CD4-positive, alpha-beta T cell (primary cell): ENCODE results near the gene SIM2. TPM values are rescaled to one million over a fixed set of nuclear protein-coding genes. Genes with fewer than 3 reads are reported as not detected.

ENCODE experiments used
- ATAC-seq: fragments of 200-7000 bp; cut with Tn5 transposase; one replicate; pipeline ENCODE4 v1.10.0; 2022; ENCODE audit warnings: mild to moderate bottlenecking; ENCODE audit not compliant: poor library complexity
- CTCF ChIA-PET: fragments of 350-600 bp; sonication (Branson Sonifier 250); formaldehyde crosslinking; loops from one replicate; lab custom pipeline; 2021; ENCODE audit warnings: antibody characterized with exemption, inconsistent platforms; lab: Charles Lee
- POLR2A ChIA-PET: fragments of 350-600 bp; sonication (Branson Sonifier 250); formaldehyde crosslinking; loops from one replicate; lab custom pipeline; 2021; ENCODE audit warnings: antibody characterized with exemption, inconsistent platforms; lab: Charles Lee
- DNase-seq, 14 experiments: peaks; one replicate each; pipeline ENCODE4 v3.0.0-alpha.2; 2013 to 2020; ENCODE audit warnings: mixed read lengths in 2 of 14
- H3K27ac ChIP-seq, 2 donors: one replicate each; pipeline versions ENCODE4 v1.5.1 to v1.7.0; 2013; ENCODE audit warnings: low read length in 2 of 2, low read depth in 1 of 2, mild to moderate bottlenecking in 1 of 2
- H3K27me3 ChIP-seq, 2 experiments: 1 replicate in 1 of 2; 2 replicates in 1 of 2; pipeline versions ENCODE4 v1.6.1 to v1.7.0; 2013; ENCODE audit warnings: low read length in 2 of 2, control low read depth in 1 of 2, mild to moderate bottlenecking in 1 of 2, moderate library complexity in 1 of 2; ENCODE audit not compliant: insufficient read depth in 2 of 2, control insufficient read depth in 1 of 2
- H3K36me3 ChIP-seq: one replicate; pipeline ENCODE4 v1.6.1; 2013; ENCODE audit warnings: low read length, control low read depth; ENCODE audit not compliant: insufficient read depth
- H3K4me1 ChIP-seq: one replicate; pipeline ENCODE4 v1.6.1; 2013; ENCODE audit warnings: low read length, control low read depth; ENCODE audit not compliant: insufficient read depth
- H3K4me3 ChIP-seq: one replicate; pipeline ENCODE4 v1.5.1; 2013; ENCODE audit warnings: mild to moderate bottlenecking, low read length, moderate library complexity
- H3K9me3 ChIP-seq, 2 experiments: 1 replicate in 1 of 2; 2 replicates in 1 of 2; pipeline versions ENCODE4 v1.6.1 to v1.7.0; 2013; ENCODE audit warnings: low read length in 2 of 2, mild to moderate bottlenecking in 2 of 2, control low read depth in 1 of 2, moderate library complexity in 1 of 2; ENCODE audit not compliant: control insufficient read depth in 1 of 2, insufficient read depth in 1 of 2
- H3K27ac Mint-ChIP-seq: one replicate; pipeline ENCODE4 v1.8.0; 2020; ENCODE audit warnings: mixed read lengths
- H3K27me3 Mint-ChIP-seq: one replicate; pipeline ENCODE4 v1.8.0; 2021; ENCODE audit warnings: mixed read lengths
- H3K36me3 Mint-ChIP-seq: one replicate; pipeline ENCODE4 v1.8.0; 2021; ENCODE audit warnings: low read depth, mixed read lengths
- H3K4me1 Mint-ChIP-seq: one replicate; pipeline ENCODE4 v1.8.0; 2021; ENCODE audit warnings: low read depth, mixed read lengths
- H3K4me3 Mint-ChIP-seq: one replicate; pipeline ENCODE4 v1.8.0; 2020; ENCODE audit warnings: mild to moderate bottlenecking, mixed read lengths
- H3K9me3 Mint-ChIP-seq: one replicate; pipeline ENCODE4 v1.8.0; 2020; ENCODE audit warnings: mixed read lengths
- intact Hi-C, 2 experiments: fragments of 100-400 bp; cut with DNase I in 1 of 2; cut with micrococcal nuclease in 1 of 2; formaldehyde crosslinking; loops; one replicate each; pipeline versions ENCODE4 v1.15.1 to v1.9.0; 2023 to 2025; cut with DNase I, micrococcal nuclease
- total RNA-seq, 174 experiments: library from RNA in 2 of 174; stranded (reverse) in 2 of 174; gene quantifications; one replicate each; pipeline ENCODE4 v1.2.3 and lab custom pipeline; 2021 to 2026
- TF ChIP-seq, protein P1 (sequence below): fragments of 200-600 bp; IDR thresholded peaks from one replicate; pipeline ENCODE4 v1.8.0; 2022; ENCODE audit warnings: antibody characterized with exemption, mild to moderate bottlenecking

The SIM2 gene
- total RNA-seq, 2 experiments from 2014 or later, result not detected

DNA sequence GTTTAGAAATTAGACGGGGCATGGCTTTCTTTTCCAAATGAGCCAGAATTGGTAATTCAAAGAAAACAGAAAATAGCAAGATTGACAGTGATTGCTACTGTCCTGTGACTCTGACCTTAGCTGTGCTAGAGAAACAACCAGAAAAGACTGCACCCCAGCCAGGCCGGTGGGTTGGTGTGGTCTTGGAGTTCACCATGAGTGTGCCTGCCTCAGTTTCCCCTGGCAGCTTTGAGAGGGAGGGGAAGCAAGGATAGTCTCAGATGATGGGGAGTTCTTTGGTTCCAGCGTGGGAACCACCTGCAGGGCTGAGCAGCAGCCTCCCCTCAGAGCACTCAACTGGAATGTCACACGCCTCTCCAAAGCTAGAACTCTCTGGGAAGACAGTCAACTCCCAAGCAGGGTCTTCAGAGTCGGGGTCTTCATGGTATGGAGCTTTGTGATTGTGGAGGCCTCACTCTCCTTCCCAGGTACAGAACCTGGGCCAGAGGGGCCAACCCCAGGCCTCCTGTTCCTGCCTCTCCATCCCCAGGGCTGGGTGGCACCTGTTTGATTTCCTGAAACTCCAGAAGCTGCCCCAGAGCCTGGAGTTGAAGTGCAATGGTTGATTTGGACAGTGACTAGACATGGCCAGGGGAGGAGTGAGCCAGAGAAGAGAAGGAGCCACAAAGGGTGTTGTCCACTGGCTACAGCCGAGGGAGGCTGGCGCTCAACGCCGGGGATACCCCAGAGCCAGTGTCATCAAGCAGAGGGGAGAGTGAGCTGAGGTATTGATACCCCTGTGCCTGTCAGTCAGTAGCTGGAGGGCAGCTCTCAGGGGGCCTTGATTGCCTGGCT, 35.7 kb downstream of the SIM2 start:
- Mint-ChIP-seq H3K9me3 (peaks cover 3% of the 10 kb centered on the region), H3K4me1 (no peaks in the 10 kb centered on the region), H3K27ac (no peak overlapping the region), H3K4me3 (no peak overlapping the region), H3K27me3 (peaks cover 42% of the 10 kb centered on the region), H3K36me3 (no peaks in the 10 kb centered on the region)
- ATAC-seq, result no peak
- H3K4me3 ChIP-seq, result no peak overlapping the region
- no peaks in the 10 kb centered on the region for H3K36me3 ChIP-seq
- CTCF ChIA-PET, result no interaction called here
- no peaks in the 10 kb centered on the region for H3K4me1 ChIP-seq
- POLR2A ChIA-PET, result no interaction called here
- intact Hi-C loops, result no loop called here
- H3K9me3 ChIP-seq, result peaks cover 0 to 16% of the 10 kb centered on the region in 2 experiments
- TF ChIP-seq, protein P1, sequence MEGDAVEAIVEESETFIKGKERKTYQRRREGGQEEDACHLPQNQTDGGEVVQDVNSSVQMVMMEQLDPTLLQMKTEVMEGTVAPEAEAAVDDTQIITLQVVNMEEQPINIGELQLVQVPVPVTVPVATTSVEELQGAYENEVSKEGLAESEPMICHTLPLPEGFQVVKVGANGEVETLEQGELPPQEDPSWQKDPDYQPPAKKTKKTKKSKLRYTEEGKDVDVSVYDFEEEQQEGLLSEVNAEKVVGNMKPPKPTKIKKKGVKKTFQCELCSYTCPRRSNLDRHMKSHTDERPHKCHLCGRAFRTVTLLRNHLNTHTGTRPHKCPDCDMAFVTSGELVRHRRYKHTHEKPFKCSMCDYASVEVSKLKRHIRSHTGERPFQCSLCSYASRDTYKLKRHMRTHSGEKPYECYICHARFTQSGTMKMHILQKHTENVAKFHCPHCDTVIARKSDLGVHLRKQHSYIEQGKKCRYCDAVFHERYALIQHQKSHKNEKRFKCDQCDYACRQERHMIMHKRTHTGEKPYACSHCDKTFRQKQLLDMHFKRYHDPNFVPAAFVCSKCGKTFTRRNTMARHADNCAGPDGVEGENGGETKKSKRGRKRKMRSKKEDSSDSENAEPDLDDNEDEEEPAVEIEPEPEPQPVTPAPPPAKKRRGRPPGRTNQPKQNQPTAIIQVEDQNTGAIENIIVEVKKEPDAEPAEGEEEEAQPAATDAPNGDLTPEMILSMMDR, result no peak
- H3K27ac ChIP-seq, result no peak overlapping the region
- DNase-seq, result no peak
- peaks cover 0 to 15% of the 10 kb centered on the region in 2 experiments for H3K27me3 ChIP-seq

DNA sequence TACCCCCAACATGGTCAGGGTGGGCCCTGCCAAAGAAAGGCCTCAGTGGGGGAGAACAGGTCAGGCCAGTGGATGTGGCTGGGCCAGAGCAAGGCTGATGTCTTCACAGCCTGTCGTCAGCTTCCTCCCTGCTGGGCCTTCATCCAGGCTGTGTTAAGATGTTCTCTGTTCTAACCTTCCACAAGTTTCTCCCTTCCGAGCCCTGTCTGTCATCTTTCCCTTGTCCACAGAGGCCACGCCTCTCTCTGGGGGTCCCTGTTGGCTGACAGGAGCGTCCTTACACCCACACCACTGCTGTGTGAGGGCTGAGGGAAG, 36.2 kb downstream of the SIM2 start:
- Histone ChIP-seq H3K36me3 (no peaks in the 10 kb centered on the region), H3K4me1 (no peaks in the 10 kb centered on the region), H3K9me3 (peaks cover 0 to 16% of the 10 kb centered on the region in 2 experiments), H3K27ac (no peak overlapping the region), H3K4me3 (no peak overlapping the region), H3K27me3 (peaks cover 0 to 15% of the 10 kb centered on the region in 2 experiments)
- TF ChIP-seq, protein P1, result no peak
- DNase-seq (no peak), ATAC-seq (no peak)
- Mint-ChIP-seq H3K36me3 (no peaks in the 10 kb centered on the region), H3K27ac (no peak overlapping the region), H3K27me3 (peaks cover 37% of the 10 kb centered on the region), H3K4me1 (no peaks in the 10 kb centered on the region), H3K4me3 (no peak overlapping the region), H3K9me3 (peaks cover 3% of the 10 kb centered on the region)
- ChIA-PET POLR2A (no interaction called here), CTCF (no interaction called here)
- intact Hi-C loops, result no loop called here

DNA sequence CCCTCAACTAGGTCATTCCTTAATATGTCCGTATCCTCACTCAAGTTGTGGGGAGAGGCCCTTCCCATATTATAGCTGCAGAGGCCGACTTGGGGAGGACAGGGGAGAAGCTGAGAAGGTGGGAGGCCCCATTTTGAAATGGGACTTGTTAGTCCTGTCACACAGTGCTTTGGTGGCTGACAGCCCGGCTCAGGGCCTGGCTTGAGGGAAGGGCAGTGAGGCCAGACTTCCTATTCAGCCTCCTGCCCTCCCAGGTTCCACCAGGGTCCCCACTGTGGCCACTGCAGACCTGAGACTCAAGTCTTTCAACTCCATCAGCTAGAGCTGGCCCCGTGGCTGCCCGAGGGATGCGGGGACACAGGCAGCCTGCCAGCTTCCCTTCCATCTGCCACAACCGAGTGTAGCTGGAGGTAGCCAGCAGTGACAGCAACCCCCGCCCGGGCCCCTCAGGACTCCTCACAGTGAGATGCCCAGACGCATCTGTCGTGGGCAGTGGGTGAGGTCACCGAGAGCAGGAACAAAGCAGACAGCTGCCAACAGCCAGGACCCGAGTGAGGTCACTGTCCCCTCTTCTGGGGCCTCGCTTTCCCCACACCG, 36.9 kb downstream of the SIM2 start:
- H3K9me3 Mint-ChIP-seq, result peaks cover 3% of the 10 kb centered on the region
- ChIA-PET POLR2A (no interaction called here), CTCF (no interaction called here)
- H3K27ac Mint-ChIP-seq, result no peak overlapping the region
- H3K27me3 ChIP-seq, result peaks cover 0 to 15% of the 10 kb centered on the region in 2 experiments
- no peaks in the 10 kb centered on the region for H3K4me1 Mint-ChIP-seq
- H3K4me1 ChIP-seq, result no peaks in the 10 kb centered on the region
- intact Hi-C loops, result no loop called here
- H3K4me3 Mint-ChIP-seq, result no peak overlapping the region
- H3K9me3 ChIP-seq, result peaks cover 0 to 16% of the 10 kb centered on the region in 2 experiments
- H3K27me3 Mint-ChIP-seq, result peaks cover 33% of the 10 kb centered on the region
- DNase-seq (no peak), ATAC-seq (no peak)
- no peak overlapping the region for H3K4me3 ChIP-seq
- no peak overlapping the region for H3K27ac ChIP-seq
- TF ChIP-seq, protein P1, result no peak
- H3K36me3 Mint-ChIP-seq, result no peaks in the 10 kb centered on the region
- H3K36me3 ChIP-seq, result no peaks in the 10 kb centered on the region
